NCI-H2107 treated with DMSO at 0.1 percent for 48 hours (cell line): ENCODE data around the gene PC.
"Not testable (repeated sequence)": the region's sequence is repeated elsewhere in the genome, so short reads cannot be mapped to it uniquely, and the experiment has no call there.

ENCODE experiments used
- DNase-seq: peaks from one replicate; lab custom pipeline; 2025; ENCODE audit not compliant: unreplicated experiment; lab: John Stamatoyannopoulos, UW

The PC gene

DNA sequence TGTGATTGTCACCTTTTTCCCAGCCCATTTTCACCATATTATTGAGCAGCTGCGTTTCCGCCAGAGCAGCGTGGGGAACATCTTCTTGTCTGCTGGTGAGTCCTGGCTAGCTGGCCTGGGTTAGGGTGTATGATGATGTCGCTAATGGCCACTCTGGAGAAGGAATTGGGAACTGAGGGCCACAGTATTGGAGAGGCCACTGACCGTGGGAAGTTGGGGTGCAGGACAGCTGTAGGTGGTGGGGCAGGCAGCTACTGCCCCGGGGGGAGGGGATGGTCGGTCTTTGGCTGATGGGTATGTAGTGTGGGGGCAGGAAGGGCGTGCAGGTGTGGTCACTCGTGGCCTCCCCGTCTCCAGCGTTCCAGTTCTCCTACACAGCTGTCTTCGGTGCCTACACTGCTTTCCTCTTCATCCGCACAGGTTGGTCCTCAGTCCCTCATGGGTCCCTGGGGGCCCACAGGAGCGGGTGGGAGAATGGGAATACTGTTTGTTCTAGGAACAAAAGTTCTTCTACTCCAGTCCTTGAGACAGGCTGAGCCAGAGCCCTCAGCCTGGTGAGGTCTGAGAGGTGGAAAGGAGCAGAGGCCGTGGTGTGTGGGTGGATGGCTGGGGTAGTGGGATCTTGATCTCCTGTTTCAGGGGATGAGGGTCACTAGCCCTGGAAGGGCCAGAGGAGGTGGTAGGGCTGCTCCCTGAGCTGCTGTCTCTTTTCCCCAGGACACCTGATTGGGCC, 112.9 kb downstream of the PC start:
- DNase-seq: no peak

GRCh38 chr11:66844496-66845142, 113.6 kb downstream of the PC start:
- no peak for DNase-seq

DNA sequence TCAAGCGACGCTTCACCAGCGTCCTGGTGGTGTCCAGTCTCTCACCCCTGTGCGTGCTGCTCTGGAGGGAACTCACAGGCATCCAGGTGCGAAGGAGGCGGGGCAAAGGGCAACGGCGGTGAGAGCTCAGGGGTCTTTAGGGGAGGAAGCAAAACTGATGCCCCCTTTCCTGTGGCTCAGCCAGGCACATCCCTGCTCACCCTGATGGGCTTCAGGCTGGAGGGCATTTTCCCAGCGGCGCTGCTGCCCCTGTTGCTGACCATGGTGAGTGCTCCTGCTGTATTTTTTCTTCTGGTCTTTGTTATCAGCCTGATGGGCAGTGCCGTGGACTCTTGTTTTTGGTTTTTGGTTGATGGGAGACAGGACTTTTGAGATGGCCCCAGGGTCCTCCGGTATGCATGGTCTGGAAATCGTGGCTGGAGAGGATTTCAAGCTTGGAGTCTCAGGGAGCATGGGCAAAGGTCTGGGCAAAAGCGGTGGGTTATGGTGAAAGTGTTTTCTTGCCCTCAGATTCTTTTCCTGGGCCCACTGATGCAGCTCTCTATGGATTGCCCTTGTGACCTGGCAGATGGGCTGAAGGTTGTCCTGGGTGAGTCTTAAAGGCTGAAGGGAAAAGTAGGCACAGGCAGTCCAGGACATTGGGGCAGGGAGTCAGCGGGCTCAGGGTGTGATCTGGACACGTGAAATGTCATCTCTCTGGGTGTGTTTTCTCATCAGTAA, 114.2 kb downstream of the PC start:
- DNase-seq: no peak

DNA sequence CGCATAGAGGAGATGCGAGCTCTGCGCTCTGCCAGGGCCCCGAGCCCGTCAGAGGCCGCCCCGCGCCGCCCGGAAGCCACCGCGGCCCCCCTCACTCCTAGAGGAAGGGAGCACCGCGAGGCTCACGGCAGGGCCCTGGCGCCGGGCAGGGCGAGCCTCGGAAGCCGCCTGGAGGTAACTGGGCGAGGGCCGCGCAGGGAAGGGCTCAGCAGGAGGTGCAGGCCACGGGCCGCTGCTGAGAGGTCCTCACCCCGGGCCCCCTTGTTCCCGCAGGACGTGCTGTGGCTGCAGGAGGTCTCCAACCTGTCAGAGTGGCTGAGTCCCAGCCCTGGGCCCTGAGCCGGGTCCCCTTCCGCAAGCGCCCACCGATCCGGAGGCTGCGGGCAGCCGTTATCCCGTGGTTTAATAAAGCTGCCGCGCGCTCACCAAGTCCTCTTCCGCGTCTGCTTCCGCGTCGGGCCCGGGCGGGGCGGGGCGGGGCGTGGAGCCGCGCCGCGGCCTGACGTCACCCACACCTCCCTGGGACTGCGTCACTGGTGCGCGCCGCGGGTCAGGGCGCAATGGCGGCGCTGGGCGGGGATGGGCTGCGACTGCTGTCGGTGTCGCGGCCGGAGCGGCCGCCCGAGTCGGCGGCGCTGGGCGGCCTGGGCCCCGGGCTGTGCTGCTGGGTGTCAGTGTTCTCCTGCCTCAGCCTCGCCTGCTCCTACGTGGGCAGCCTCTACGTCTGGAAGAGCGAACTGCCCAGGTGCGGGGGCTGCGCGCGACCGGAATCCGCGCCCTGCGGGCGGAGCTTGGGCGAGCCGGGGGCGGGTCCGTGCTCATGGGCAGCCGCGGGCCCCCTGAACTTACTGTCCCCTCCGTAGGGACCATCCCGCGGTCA, 115.0 kb downstream of the PC start, which contains the start of gene RCE1:
Gene RCE1, plus strand, starts transcription at position 546 of the 880 bp plus-strand sequence. Its CDS starts 15 bp downstream, at position 561.
- DNase-seq: peak; percentile 54

DNA sequence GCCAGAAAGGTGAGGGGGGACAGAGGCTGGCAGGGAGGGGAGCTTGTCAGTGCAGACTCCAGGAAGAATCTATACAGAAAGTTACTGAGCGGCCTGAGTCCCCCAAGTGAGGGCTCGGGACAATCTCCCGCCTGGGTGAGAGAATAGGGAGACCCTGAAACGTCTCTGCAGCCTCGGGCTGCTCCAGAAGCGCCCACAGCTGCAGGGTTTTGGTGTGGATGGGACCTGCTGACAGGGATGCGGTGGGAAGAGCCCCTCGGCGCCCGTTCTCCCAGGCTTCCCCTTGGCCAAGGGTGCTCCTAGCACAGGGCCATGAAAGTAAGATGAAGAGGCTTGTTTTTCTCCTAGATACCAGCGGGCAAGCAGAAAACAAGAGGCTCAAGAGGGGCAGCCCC, 115.7 kb downstream of the PC start:
- no peak for DNase-seq

- DNase-seq: no peak
Observed at GRCh38 chr11:66841861-66842260, 116.3 kb downstream of the PC start.

DNA sequence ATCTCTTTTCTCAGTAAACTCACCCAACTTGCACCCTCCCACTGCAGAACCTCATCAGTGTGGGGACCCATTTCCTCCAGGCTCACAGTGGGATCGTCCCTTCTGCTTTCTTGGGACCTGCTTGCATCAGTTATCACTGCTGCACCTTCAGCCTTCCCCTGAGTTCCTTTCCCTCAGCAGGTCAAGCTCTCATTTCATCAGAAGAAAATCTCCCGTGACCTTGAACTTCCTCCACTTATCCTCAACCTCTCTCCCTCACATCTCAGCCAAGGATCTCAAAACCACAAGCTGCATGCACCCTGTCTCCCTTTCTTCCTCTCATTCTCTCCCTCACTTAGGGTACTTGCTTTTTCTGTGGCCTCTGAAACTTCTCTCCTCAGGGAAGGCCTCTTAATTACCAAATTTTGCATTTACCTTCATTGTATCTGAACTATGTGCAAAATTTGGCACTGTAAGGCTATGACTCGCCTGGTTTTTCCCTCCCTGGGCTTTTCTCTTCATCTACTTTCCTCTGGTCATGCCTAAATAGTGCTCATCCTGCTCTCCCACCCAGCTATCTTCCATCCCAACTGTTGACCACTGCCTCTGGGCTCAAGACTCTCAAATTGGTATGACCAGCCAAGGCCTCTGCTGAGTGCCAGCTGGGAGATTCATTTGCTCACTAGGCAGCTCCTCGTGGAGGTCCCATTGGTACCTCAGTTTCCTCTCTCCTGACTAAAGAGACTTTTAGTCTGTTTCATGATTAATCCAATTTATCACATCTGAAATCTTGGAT, 117.7 kb downstream of the PC start:
- no peak for DNase-seq

DNA sequence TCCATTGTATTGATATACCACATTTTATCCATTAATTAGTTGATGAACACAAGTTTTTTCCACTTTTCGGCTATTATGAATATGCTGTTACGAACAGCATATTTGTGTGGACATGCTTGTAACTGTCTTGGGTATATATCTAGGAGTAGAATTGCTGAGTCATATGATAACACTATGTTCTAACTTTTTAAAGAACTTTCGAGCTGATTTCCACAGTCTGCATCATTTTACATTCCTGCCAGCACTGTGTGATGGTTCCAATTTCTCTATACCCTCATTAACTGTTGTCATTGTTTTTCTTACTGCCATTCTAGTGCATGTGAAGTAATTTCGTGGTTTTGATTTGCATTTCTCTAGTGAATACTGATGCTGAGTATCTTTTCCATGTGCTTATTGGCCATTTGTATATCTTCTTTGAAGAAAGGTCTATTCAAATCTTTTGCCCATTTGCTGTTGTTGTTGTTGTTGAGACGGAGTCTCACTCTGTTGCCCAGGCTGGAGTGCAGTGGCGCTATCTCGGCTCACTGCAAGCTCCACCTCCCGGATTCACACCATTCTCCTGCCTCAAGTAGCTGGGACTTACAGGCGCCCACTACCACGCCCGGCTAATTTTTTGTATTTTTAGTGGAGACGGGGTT, 122.3 kb downstream of the PC start:
- no peak for DNase-seq

- no peak for DNase-seq
Observed at GRCh38 chr11:66834943-66835342, 123.2 kb downstream of the PC start.

DNA sequence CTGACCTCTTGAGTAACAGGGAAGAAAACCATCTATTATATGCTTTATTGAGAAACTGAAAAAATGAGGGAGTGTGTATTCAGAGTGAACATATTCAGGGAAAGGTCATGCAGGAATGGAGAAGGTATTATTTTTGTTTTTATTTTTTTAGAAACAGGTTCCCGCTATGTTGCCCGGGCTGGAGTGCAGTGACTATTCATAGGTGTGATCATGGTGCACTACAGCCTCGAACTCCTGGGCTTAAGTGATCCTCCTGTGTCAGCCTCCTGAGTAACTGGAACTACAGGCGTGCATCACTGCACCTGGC, 123.7 kb downstream of the PC start:
- DNase-seq: no peak

DNA sequence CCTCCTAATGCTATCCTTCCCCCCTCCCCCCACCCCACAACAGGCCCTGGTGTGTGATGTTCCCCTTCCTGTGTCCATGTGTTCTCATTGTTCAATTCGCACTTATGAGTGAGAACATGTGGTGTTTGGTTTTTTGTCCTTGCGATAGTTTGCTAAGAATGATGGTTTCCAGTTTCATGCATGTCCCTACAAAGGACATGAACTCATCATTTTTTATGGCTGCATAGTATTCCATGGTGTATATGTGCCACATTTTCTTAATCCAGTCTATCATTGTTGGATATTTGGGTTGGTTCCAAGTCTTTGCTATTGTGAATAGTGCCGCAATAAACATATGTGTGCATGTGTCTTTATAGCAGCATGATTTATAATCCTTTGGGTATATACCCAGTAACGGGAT, 133.6 kb downstream of the PC start:
- not testable (repeated sequence) for DNase-seq

DNA sequence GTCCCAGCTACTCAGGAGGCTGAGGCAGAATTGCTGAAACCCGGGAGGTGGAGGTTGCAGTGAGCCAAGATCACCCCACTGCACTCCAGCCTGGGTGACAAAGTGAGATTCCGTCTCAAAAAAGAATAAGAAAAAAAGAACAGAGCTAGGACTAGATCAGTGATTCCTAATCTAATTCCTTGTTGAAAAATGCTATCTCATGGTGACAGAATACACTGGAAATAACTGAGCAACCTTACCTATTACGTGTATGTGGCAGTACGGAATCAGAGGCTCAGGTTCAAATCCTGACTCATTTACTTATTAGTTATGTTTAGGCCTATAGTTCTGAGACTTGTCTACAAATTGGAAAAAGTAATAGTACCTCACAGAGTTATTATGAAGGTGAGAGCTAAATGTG, 134.5 kb downstream of the PC start:
- DNase-seq: no peak

DNA sequence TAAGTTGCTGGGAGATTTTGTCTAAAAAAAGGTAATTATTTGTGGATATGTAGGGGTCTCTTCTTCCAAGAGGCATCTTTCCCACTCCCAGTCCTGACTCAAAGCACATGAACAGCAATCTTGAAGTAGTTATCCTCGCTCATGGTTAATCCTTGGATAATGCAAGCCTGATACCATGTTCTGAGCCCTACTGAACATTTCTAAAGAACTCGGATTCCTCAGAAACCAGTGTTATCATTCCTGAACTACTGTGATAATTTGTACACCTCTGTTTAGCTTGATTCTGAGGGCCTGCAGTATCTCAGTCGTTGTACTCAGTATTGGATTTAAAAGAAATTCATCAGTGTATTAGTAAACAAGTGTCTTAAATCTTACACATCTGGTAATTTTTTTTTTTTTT, 137.3 kb downstream of the PC start:
- no peak for DNase-seq

GRCh38 chr11:66820381-66820780, 137.8 kb downstream of the PC start:
- no peak for DNase-seq

DNA sequence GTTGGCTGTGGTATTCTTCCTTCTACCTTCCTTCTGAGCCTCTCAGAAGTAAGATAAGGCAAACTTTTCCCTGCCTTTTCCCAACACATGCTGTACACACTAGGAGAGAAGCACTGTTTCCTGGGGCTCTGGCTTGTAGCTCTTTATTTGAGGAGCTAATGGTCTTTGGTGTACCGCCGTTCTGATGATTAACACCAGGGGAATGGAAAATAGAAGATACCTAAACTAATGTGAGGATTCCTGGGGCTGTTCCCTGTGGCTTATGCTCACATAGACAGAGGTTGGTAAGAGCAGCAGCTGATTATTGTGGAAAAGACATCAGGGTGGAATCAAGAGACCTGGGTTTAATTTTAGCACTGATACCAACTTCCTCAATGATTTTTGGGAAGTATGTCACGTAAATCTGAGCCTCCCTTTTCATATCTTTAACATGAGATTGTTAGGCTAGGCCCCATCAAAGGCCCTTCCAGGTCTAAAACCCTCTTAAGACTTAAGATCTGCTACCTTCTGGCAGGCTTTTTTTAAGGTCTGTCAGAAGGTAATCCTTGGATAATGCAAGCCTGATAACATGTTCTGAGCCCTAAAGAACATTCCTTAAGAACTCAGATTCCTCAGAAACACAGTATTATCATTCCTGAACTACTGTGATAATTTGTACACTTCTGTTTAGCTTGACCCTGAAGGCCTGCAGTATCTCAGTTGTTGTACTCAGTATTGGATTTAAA, 139.8 kb downstream of the PC start:
- no peak for DNase-seq

DNA sequence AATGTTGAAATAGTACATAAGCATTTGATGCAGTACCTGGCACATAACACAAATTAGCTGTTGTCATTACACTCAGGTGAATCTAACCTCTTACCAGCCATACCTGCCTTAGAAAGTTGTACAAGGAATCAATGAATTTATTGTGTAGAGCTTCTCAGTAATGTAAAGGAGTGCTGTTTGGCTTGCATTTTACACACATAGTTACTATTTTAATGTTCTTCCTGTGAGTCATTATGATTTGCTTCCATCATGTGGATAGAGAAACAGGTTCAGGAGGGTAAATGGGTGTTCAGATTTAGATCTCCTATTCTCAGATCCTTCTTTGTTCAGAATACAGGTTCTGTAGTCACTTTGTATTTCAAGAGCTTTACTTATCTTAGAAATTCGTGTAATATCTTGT, 142.5 kb downstream of the PC start:
- DNase-seq: no peak

GRCh38 chr11:66814678-66815077, 143.5 kb downstream of the PC start:
- no peak for DNase-seq

- no peak for DNase-seq
Observed at GRCh38 chr11:66810576-66811185, 147.5 kb downstream of the PC start.

GRCh38 chr11:66809592-66809991, 148.6 kb downstream of the PC start:
- DNase-seq: no peak
